Testis (tissue), 3 donors: ENCODE measurements around the gene ESR2. TPM values are rescaled to one million over a fixed set of nuclear protein-coding genes. Genes with fewer than 3 reads are reported as not detected.

Experiments
- DNase-seq: peaks from one replicate; pipeline ENCODE4 v3.0.0-alpha.2; 2019
- H3K27ac ChIP-seq, 2 donors: fragments of 200-600 bp; sonication (generic); one replicate each; pipeline ENCODE4 v1.5.1; 2019
- H3K27me3 ChIP-seq: fragments of 200-600 bp; sonication (generic); one replicate; pipeline ENCODE4 v1.5.1; 2019
- H3K36me3 ChIP-seq: fragments of 200-600 bp; sonication (generic); one replicate; pipeline ENCODE4 v1.5.1; 2017; ENCODE audit warnings: low read depth; ENCODE audit errors: missing control alignments
- H3K4me1 ChIP-seq: fragments of 200-600 bp; sonication (generic); one replicate; pipeline ENCODE4 v1.5.1; 2019
- H3K4me3 ChIP-seq, 2 donors: fragments of 200-600 bp; sonication (generic); one replicate each; pipeline ENCODE4 v1.5.1; 2017 to 2019
- H3K9me3 ChIP-seq: fragments of 200-600 bp; sonication (generic); one replicate; pipeline ENCODE4 v1.5.1; 2017
- POLR2A ChIP-seq: fragments of 450-650 bp; IDR thresholded peaks from one replicate; pipeline ENCODE4 v1.6.1; 2017; ENCODE audit warnings: antibody characterized with exemption, mild to moderate bottlenecking, moderate library complexity
- WGBS, 2 donors: methylation state at CpG; one replicate each; pipeline ENCODE4 v1.1.5; 2018; 5-methylcytosine and 5-hydroxymethylcytosine counted together
- intact Hi-C: fragments of 100-400 bp; cut with DNase I; formaldehyde crosslinking; loops from one replicate; pipeline ENCODE4 v1.15.1; 2023; ENCODE audit warnings: low total_unique reads
- polyA plus RNA-seq: library from polyadenylated mRNA; stranded (reverse); fragments of 350-450 nt; fragmentation: Illumina TruSeq; extraction: RNeasy Lipid Tissue Mini Kit (QIAGEN cat#74804); gene quantifications from one replicate; pipeline ENCODE4 v1.2.3, GENCODE V29; 2014; ENCODE audit warnings: low read depth, low replicate concordance; ENCODE audit not compliant: insufficient read depth
- total RNA-seq, 2 donors: library from RNA; depleted of rRNA; stranded (reverse); fragments of >200 nt; gene quantifications; one replicate each; pipeline ENCODE4 v1.2.3, GENCODE V29; 2016
- TF ChIP-seq, protein P1 (sequence below), 3 experiments: fragments of 450-650 bp in 2 of 3; fragments of 200-600 bp in 1 of 3; sonication (generic) in 1 of 3; IDR thresholded peaks; one replicate each; pipeline ENCODE4 v1.5.1; 2016 to 2019; ENCODE audit warnings: antibody characterized with exemption in 3 of 3, mild to moderate bottlenecking in 2 of 3, moderate library complexity in 1 of 3

Gene ESR2
- total and polyA plus RNA-seq, 3 donors from 2014 or later = 17.2 to 33.3 (median 19.8) TPM

DNA sequence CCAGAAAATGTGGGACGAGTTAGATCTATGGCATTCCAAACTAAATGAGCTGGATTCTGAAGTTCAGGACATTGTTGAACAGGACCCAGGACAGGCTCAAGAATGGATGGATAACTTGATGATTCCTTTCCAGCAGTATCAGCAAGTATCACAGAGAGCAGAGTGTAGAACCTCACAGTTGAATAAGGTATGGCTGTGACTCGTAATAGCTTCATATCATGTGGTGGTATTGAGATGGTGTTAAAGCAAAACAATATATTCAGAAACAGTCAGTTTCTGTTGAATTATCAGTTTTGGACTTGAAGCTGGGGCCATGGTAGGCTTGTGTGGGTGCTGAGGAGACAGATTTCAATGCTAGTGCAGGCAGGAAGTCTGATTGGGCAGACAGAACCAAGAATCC lies 213.7 kb downstream of the ESR2 start:
- no peaks in the 10 kb centered on the region for H3K9me3 ChIP-seq
- intact Hi-C loops = no loop called here
- 93 to 96% methylated on average over 2 of the region's 2 CpGs for WGBS, 2 donors
- DNase-seq = no peak
- H3K4me1 ChIP-seq = peaks cover 24% of the 10 kb centered on the region
- peak overlapping the region; percentile 69 to 88 for H3K27ac ChIP-seq
- no peak overlapping the region for H3K4me3 ChIP-seq
- H3K36me3 ChIP-seq = no peaks in the 10 kb centered on the region
- TF ChIP-seq, protein P1, sequence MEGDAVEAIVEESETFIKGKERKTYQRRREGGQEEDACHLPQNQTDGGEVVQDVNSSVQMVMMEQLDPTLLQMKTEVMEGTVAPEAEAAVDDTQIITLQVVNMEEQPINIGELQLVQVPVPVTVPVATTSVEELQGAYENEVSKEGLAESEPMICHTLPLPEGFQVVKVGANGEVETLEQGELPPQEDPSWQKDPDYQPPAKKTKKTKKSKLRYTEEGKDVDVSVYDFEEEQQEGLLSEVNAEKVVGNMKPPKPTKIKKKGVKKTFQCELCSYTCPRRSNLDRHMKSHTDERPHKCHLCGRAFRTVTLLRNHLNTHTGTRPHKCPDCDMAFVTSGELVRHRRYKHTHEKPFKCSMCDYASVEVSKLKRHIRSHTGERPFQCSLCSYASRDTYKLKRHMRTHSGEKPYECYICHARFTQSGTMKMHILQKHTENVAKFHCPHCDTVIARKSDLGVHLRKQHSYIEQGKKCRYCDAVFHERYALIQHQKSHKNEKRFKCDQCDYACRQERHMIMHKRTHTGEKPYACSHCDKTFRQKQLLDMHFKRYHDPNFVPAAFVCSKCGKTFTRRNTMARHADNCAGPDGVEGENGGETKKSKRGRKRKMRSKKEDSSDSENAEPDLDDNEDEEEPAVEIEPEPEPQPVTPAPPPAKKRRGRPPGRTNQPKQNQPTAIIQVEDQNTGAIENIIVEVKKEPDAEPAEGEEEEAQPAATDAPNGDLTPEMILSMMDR (IDR thresholded peaks at IDR 0.05) = no peak
- no peak for TF ChIP-seq POLR2A
- no peaks in the 10 kb centered on the region for H3K27me3 ChIP-seq

DNA sequence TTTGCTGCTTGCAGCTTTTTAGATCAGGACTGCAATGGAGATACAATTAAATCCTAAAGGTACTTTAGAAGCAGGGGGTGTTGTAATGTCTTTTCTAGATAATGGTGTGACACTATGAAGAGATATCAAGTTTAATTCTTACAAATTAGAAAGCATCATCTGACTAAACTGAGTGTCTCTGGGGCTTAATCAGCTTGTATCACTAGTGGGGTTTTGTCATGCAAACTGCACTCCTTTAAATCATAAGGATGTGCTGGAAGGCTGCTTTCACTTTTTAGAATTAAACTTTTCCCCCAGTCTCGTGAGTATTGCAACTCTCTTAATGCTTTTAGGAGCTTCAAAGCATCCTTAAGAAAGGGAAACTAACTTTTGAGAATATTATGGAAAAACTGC lies 218.6 kb downstream of the ESR2 start:
- WGBS, 2 donors = 41 to 61% methylated on average over 1 of the region's 1 CpG
- DNase-seq = no peak
- H3K27ac ChIP-seq = peak overlapping the region in 1 of 2 donors; percentile 0
- no peaks in the 10 kb centered on the region for H3K9me3 ChIP-seq
- peaks cover 23% of the 10 kb centered on the region for H3K4me1 ChIP-seq
- no peaks in the 10 kb centered on the region for H3K36me3 ChIP-seq
- no peak for TF ChIP-seq POLR2A
- TF ChIP-seq, protein P1 (IDR thresholded peaks at IDR 0.05) = no peak
- H3K27me3 ChIP-seq = no peaks in the 10 kb centered on the region
- H3K4me3 ChIP-seq = no peak overlapping the region
- intact Hi-C loops = no loop called here

DNA sequence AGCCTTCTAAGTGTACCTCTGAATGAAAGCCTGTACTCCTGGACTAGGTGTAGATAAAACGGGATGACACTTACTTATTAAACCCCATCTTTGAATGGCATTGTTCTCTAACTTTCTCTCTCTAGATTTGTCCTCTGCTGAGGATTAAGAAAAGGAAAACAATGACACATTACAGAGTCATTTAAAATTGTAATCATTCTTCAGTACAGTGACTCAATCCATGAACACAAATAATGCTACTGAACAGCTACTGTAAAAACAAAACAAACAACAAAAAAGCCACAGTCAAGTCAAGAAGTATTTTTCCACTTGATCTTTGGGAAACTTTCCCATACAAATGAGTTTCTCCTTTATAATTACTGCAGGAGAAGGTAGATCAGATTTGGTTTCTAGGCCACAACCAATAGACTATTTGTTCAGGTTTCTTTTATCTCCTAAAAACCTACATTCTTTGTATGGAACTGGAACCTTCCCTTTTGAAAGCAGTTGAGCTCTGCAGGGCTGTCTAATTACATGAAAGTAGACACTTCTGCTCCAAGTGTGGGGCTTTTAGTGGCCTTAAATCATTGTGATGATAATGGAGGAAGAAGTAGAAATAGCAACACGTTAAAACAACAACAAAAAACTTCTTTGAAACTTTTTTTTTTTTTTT lies 219.1 kb downstream of the ESR2 start:
- no peak for DNase-seq
- 46 to 53% methylated on average over 2 of the region's 2 CpGs for WGBS, 2 donors
- H3K27ac ChIP-seq = peak overlapping the region in 1 of 2 donors; percentile 0
- no peak overlapping the region for H3K4me3 ChIP-seq
- H3K27me3 ChIP-seq = no peaks in the 10 kb centered on the region
- intact Hi-C loops = no loop called here
- peaks cover 27% of the 10 kb centered on the region for H3K4me1 ChIP-seq
- no peaks in the 10 kb centered on the region for H3K36me3 ChIP-seq
- no peaks in the 10 kb centered on the region for H3K9me3 ChIP-seq
- TF ChIP-seq, protein P1 (IDR thresholded peaks at IDR 0.05) = no peak
- no peak for TF ChIP-seq POLR2A

DNA sequence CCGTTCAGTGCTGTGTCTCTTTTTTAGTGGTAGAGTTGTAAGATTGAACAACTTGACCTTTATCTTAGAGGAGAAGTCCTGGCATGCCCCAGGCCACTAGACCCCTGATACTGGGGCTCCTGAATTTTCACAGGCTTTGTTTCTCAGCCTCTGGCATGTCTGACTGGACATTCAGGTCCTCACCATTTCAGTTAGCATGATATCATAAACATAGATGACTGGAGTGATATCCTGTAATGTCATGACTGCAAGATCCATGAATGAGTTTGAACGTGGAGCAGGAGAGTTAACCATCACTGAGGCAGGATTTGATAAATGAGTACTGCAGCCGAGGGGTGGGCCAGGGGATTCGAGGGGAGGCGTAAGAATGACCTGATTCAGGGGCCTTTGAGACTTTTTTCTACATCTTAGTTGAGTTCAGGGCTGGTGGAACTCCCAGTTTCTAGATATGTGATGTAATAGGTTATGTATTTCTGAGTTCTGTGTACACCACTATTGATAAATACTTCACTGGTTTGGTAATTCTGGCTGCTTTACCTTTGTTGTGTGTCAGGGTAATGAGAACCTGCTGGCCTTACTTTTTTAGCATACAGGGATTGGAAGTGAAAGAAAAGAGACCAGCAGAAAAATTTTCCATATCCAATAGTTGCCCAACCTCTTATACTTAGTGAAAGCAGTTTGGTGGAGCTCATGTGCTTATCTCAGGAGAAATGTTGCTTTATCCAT lies 224.4 kb downstream of the ESR2 start:
- H3K27me3 ChIP-seq = no peaks in the 10 kb centered on the region
- no peaks in the 10 kb centered on the region for H3K36me3 ChIP-seq
- H3K9me3 ChIP-seq = no peaks in the 10 kb centered on the region
- H3K4me1 ChIP-seq = peaks cover 32% of the 10 kb centered on the region
- 47 to 50% methylated on average over 4 to 5 of the region's 5 CpGs for WGBS, 2 donors
- TF ChIP-seq, protein P1 (IDR thresholded peaks at IDR 0.05) = no peak
- TF ChIP-seq POLR2A = no peak
- H3K27ac ChIP-seq = peak overlapping the region; percentile 63 to 66
- intact Hi-C loops = no loop called here
- DNase-seq = no peak
- no peak overlapping the region for H3K4me3 ChIP-seq
